Measurements from ENCODE around the gene NR2F1.
A peak's percentile ranks its signal among the peaks of the same experiment; 100 is the strongest.

NR2F1 gene

DNA sequence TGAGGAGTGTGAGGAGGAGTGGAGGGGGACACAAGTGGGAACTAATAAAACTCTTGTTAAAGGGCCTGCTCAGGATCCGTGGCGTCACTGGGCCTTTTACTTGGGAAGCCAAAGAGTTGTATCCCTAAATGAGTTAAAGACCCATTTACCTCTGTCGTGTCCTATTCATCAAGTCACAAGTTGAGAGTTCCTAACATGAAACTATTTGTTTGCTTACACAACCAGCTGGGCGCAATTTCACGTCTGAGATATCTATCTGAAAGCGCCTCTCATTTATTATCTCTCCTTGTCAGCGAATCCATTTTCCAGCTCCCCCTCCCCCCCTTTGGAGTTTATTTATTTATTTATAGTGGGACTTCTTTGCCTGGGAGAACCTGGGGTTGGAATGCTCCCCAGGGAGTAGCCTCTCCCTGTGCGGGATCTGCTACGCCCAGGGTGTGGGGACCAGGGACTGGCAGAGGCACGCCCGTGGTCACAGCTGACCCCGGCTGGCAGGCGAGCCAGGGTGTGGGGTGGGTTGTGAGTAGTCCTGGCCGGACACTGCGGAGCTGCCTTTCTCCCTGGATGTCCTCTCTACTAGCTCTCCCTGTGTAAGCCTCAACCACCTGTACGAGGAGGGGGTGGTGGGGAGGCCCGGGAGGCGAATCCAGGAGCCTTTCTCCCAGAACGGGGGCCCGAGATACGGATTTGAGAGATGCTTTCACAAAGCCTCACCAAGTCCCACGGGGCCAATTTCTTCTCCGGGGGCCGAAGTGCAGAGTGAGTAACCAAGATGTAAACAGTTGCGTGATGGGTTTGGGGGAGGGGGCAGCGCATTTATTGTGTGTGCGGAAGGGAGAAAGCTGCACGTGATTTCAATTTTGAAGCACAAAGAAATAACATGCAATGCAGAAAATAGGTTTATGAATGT, 15.3 kb downstream of the NR2F1 start:
- TF ChIP-seq POU6F1 (CRISPR knock-in tag; IDR thresholded peaks at IDR 0.05; ENCODE audit: borderline replicate concordance, low read depth) (no peak), BACH2 (CRISPR knock-in tag; IDR thresholded peaks at IDR 0.05; ENCODE audit: borderline replicate concordance) (no peak), GLIS3 (CRISPR knock-in tag; IDR thresholded peaks at IDR 0.05) (no peak), ZC3H10 (CRISPR knock-in tag; IDR thresholded peaks at IDR 0.05) (no peak)
- no peak for ATAC-seq

DNA sequence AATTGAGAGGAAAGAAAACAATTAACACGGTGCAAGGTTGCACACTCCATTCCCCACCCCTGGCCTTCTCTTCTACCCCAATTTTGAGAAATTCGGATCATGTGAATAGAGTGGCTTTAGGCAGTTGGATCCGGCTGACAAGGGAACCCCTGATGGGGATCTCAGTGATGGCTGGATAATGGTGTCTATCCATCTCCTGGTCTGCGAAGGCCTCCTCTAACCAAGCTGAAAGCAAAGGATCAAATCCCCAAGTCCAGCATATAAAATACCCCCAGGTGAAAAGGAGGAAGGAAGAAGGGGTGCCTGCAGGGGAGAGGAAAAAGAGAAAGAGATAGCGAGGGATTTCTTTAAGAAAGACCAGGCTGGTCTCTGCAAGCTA, 16.0 kb downstream of the NR2F1 start:
- TF ChIP-seq GLIS3 (CRISPR knock-in tag; IDR thresholded peaks at IDR 0.05) (no peak), ZNF565 (CRISPR knock-in tag; conservative IDR thresholded peaks at IDR 0.05; ENCODE audit: low read depth) (no peak), CSRNP3 (CRISPR knock-in tag; IDR thresholded peaks at IDR 0.05) (no peak), ZFP30 (CRISPR knock-in tag; IDR thresholded peaks at IDR 0.05) (no peak), ARNTL (CRISPR knock-in tag; IDR thresholded peaks at IDR 0.05; ENCODE audit: borderline replicate concordance, low read depth) (no peak), TCF4 (CRISPR knock-in tag; IDR thresholded peaks at IDR 0.05; ENCODE audit: borderline replicate concordance) (no peak), ZNF70 (CRISPR knock-in tag; IDR thresholded peaks at IDR 0.05) (no peak), ZC3H10 (CRISPR knock-in tag; IDR thresholded peaks at IDR 0.05) (no peak), ESRRG (CRISPR knock-in tag; IDR thresholded peaks at IDR 0.05) (no peak), CSDC2 (CRISPR knock-in tag; IDR thresholded peaks at IDR 0.05) (no peak), OSR1 (CRISPR knock-in tag; IDR thresholded peaks at IDR 0.05) (no peak)
- TF ChIP-seq, protein P1, sequence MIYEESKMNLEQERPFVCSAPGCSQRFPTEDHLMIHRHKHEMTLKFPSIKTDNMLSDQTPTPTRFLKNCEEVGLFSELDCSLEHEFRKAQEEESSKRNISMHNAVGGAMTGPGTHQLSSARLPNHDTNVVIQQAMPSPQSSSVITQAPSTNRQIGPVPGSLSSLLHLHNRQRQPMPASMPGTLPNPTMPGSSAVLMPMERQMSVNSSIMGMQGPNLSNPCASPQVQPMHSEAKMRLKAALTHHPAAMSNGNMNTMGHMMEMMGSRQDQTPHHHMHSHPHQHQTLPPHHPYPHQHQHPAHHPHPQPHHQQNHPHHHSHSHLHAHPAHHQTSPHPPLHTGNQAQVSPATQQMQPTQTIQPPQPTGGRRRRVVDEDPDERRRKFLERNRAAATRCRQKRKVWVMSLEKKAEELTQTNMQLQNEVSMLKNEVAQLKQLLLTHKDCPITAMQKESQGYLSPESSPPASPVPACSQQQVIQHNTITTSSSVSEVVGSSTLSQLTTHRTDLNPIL (CRISPR knock-in tag; IDR thresholded peaks at IDR 0.05; ENCODE audit: low read depth): no peak
- no peak for ATAC-seq

- no peak for TF ChIP-seq ESRRG (CRISPR knock-in tag; IDR thresholded peaks at IDR 0.05)
- TF ChIP-seq, protein P1 (CRISPR knock-in tag; IDR thresholded peaks at IDR 0.05; ENCODE audit: low read depth): no peak
- TF ChIP-seq TSHZ2 (CRISPR knock-in tag; IDR thresholded peaks at IDR 0.05): no peak
- no peak for TF ChIP-seq GLIS3 (CRISPR knock-in tag; IDR thresholded peaks at IDR 0.05)
- no peak for TF ChIP-seq SNAI2 (CRISPR knock-in tag; IDR thresholded peaks at IDR 0.05)
- no peak for TF ChIP-seq ZNF565 (CRISPR knock-in tag; conservative IDR thresholded peaks at IDR 0.05; ENCODE audit: low read depth)
- TF ChIP-seq OSR1 (CRISPR knock-in tag; IDR thresholded peaks at IDR 0.05): no peak
- TF ChIP-seq TCF4 (CRISPR knock-in tag; IDR thresholded peaks at IDR 0.05; ENCODE audit: borderline replicate concordance): no peak
- TF ChIP-seq CSDC2 (CRISPR knock-in tag; IDR thresholded peaks at IDR 0.05): no peak
- no peak for TF ChIP-seq ZFP30 (CRISPR knock-in tag; IDR thresholded peaks at IDR 0.05)
- no peak for TF ChIP-seq ZC3H10 (CRISPR knock-in tag; IDR thresholded peaks at IDR 0.05)
- peak; percentile 70 for ATAC-seq
Observed at GRCh38 chr5:93599399-93600120, 16.5 kb downstream of the NR2F1 start.

All from SK-N-SH treated with all-trans-retinoic acid at 6 μM for 48 hours (cell line).